ENCODE data around the gene NLRP1. TPM values are rescaled to one million over a fixed set of nuclear protein-coding genes. Genes with fewer than 3 reads are reported as not detected.

The NLRP1 gene
- total RNA-seq, 2 experiments from 2014 or later: 254 to 258 TPM

- ATAC-seq (ENCODE audit: poor library complexity): no peak
- peaks cover 9% of the 10 kb centered on the region for H3K27me3 Mint-ChIP-seq
- Histone ChIP-seq H3K4me1 (ENCODE audit: insufficient read depth, low read length) (peaks cover 37% of the 10 kb centered on the region), H3K4me3 (ENCODE audit: low read length) (no peak overlapping the region), H3K27me3 (ENCODE audit: control insufficient read depth in 1 of 2, insufficient read depth in 2 of 2, low read length in 2 of 2) (no peaks in the 10 kb centered on the region), H3K9me3 (ENCODE audit: control insufficient read depth in 1 of 2, insufficient read depth in 1 of 2, low read length in 2 of 2) (no peaks in the 10 kb centered on the region), H3K36me3 (ENCODE audit: insufficient read depth, low read length) (no peaks in the 10 kb centered on the region), H3K27ac (ENCODE audit: low read depth in 1 of 2, low read length in 2 of 2) (no peak overlapping the region)
- CTCF ChIA-PET: interaction anchor here (1.9 to 2.2 kb wide), 2 partner anchors 118 to 848 kb away, joined by 12 read pairs; no protein-coding TSS in a partner anchor
- peaks cover 10% of the 10 kb centered on the region for H3K36me3 Mint-ChIP-seq (ENCODE audit: low read depth)
- no peak for TF ChIP-seq CTCF (IDR thresholded peaks at IDR 0.05)
- no peaks in the 10 kb centered on the region for H3K9me3 Mint-ChIP-seq
- intact Hi-C loops (cut with DNase I, micrococcal nuclease): loop anchor here in 1 of 2 experiments (5.0 to 10.0 kb wide), 2 partner anchors 1254 to 1416 kb away; no protein-coding TSS in a partner anchor
- peaks cover 38% of the 10 kb centered on the region for H3K4me1 Mint-ChIP-seq (ENCODE audit: low read depth)
- H3K4me3 Mint-ChIP-seq: no peak overlapping the region
- DNase-seq: no peak
- POLR2A ChIA-PET: no interaction called here
- H3K27ac Mint-ChIP-seq: no peak overlapping the region
Measured at GRCh38 chr17:5588584-5588983, 4.3 kb upstream of the NLRP1 start.

GRCh38 chr17:5587438-5588032 lies 3.2 kb upstream of the NLRP1 start:
- Mint-ChIP-seq H3K27me3 (peaks cover 4% of the 10 kb centered on the region), H3K9me3 (no peaks in the 10 kb centered on the region), H3K27ac (peak overlapping the region; percentile 98), H3K36me3 (ENCODE audit: low read depth) (peaks cover 19% of the 10 kb centered on the region), H3K4me1 (ENCODE audit: low read depth) (peaks cover 46% of the 10 kb centered on the region), H3K4me3 (peak overlapping the region; percentile 78)
- peak; percentile 98 for TF ChIP-seq CTCF (IDR thresholded peaks at IDR 0.05)
- ATAC-seq (ENCODE audit: poor library complexity) (no peak), DNase-seq (peak in 11 of 14 experiments; percentile 20 to 89 (median 39))
- H3K4me1 ChIP-seq (ENCODE audit: insufficient read depth, low read length): peaks cover 48% of the 10 kb centered on the region
- H3K9me3 ChIP-seq (ENCODE audit: control insufficient read depth in 1 of 2, insufficient read depth in 1 of 2, low read length in 2 of 2): no peaks in the 10 kb centered on the region
- intact Hi-C loops (cut with DNase I, micrococcal nuclease): loop anchor here (1.0 to 10.0 kb wide), 5 partner anchors 120 to 1417 kb away; no protein-coding TSS in a partner anchor
- H3K4me3 ChIP-seq (ENCODE audit: low read length): no peak overlapping the region
- H3K27ac ChIP-seq (ENCODE audit: low read depth in 1 of 2, low read length in 2 of 2): no peak overlapping the region
- no peaks in the 10 kb centered on the region for H3K27me3 ChIP-seq (ENCODE audit: control insufficient read depth in 1 of 2, insufficient read depth in 2 of 2, low read length in 2 of 2)
- POLR2A ChIA-PET: interaction anchor here (0.6 to 1.0 kb wide), 3 partner anchors 20 to 848 kb away, joined by 3 to 5 read pairs (median 3); partner anchors contain the start of gene AIPL1
- CTCF ChIA-PET: interaction anchor here (0.6 to 2.2 kb wide), 7 partner anchors 16 to 854 kb away, joined by 3 to 12 read pairs (median 4); no protein-coding TSS in a partner anchor
- H3K36me3 ChIP-seq (ENCODE audit: insufficient read depth, low read length): peaks cover 2% of the 10 kb centered on the region

- Histone ChIP-seq H3K27me3 (ENCODE audit: control insufficient read depth in 1 of 2, insufficient read depth in 2 of 2, low read length in 2 of 2) (no peaks in the 10 kb centered on the region), H3K36me3 (ENCODE audit: insufficient read depth, low read length) (peaks cover 16% of the 10 kb centered on the region), H3K27ac (ENCODE audit: low read depth in 1 of 2, low read length in 2 of 2) (peak overlapping the region; percentile 84 to 92), H3K9me3 (ENCODE audit: control insufficient read depth in 1 of 2, insufficient read depth in 1 of 2, low read length in 2 of 2) (no peaks in the 10 kb centered on the region), H3K4me1 (ENCODE audit: insufficient read depth, low read length) (peaks cover 63% of the 10 kb centered on the region), H3K4me3 (ENCODE audit: low read length) (no peak overlapping the region)
- ATAC-seq (ENCODE audit: poor library complexity) (no peak), DNase-seq (peak in 5 of 14 experiments; percentile 7 to 67 (median 52))
- ChIA-PET POLR2A (no interaction called here), CTCF (no interaction called here)
- no peak for TF ChIP-seq CTCF (IDR thresholded peaks at IDR 0.05)
- Mint-ChIP-seq H3K9me3 (no peaks in the 10 kb centered on the region), H3K36me3 (ENCODE audit: low read depth) (peaks cover 35% of the 10 kb centered on the region), H3K27me3 (no peaks in the 10 kb centered on the region), H3K27ac (peak overlapping the region; percentile 98), H3K4me3 (peak overlapping the region; percentile 73), H3K4me1 (ENCODE audit: low read depth) (peaks cover 61% of the 10 kb centered on the region)
- intact Hi-C loops (cut with DNase I, micrococcal nuclease): loop anchor here in 1 of 2 experiments (5.0 to 10.0 kb wide), 2 partner anchors 1256 to 1419 kb away; no protein-coding TSS in a partner anchor
Measured at GRCh38 chr17:5585836-5586521, 1.7 kb upstream of the NLRP1 start.
